ENCODE results near the gene RAB33A.

- TF ChIP-seq POLR2AphosphoS5 (IDR thresholded peaks at IDR 0.05; ENCODE audit: borderline replicate concordance, low read depth, low read length) = no peak
- no peak for TF ChIP-seq EZH2 (IDR thresholded peaks at IDR 0.05)
- no peak for TF ChIP-seq FOXP2 (optimal IDR thresholded peaks at IDR 0.05; ENCODE audit: control extremely low read depth, extremely low read length, insufficient read depth)
These were observed 24.7 kb downstream of the RAB33A start for GRCh38 chrX:130196466-130196865.
